HEK293T (cell line): ENCODE measurements around the gene FBRSL1.

ENCODE experiments used
- FOXM1 ChIP-seq: fragments of 450-650 bp; IDR thresholded peaks from 2 replicates; pipeline ENCODE4 v1.6.1; 2017; ENCODE audit warnings: mild to moderate bottlenecking, borderline replicate concordance
- SP1 ChIP-seq: fragments of 450-650 bp; IDR thresholded peaks from 2 replicates; pipeline ENCODE4 v1.6.1; 2017

- TF ChIP-seq SP1 (no peak), FOXM1 (no peak)
These were observed 5.2 kb downstream of the FBRSL1 start for GRCh38 chr12:132495165-132495544.
